ENCODE measurements around the gene PSTPIP2.
"Not testable (repeated sequence)": the region's sequence is repeated elsewhere in the genome, so short reads cannot be mapped to it uniquely, and the experiment has no call there.

The PSTPIP2 gene, protein sequence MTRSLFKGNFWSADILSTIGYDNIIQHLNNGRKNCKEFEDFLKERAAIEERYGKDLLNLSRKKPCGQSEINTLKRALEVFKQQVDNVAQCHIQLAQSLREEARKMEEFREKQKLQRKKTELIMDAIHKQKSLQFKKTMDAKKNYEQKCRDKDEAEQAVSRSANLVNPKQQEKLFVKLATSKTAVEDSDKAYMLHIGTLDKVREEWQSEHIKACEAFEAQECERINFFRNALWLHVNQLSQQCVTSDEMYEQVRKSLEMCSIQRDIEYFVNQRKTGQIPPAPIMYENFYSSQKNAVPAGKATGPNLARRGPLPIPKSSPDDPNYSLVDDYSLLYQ

DNA sequence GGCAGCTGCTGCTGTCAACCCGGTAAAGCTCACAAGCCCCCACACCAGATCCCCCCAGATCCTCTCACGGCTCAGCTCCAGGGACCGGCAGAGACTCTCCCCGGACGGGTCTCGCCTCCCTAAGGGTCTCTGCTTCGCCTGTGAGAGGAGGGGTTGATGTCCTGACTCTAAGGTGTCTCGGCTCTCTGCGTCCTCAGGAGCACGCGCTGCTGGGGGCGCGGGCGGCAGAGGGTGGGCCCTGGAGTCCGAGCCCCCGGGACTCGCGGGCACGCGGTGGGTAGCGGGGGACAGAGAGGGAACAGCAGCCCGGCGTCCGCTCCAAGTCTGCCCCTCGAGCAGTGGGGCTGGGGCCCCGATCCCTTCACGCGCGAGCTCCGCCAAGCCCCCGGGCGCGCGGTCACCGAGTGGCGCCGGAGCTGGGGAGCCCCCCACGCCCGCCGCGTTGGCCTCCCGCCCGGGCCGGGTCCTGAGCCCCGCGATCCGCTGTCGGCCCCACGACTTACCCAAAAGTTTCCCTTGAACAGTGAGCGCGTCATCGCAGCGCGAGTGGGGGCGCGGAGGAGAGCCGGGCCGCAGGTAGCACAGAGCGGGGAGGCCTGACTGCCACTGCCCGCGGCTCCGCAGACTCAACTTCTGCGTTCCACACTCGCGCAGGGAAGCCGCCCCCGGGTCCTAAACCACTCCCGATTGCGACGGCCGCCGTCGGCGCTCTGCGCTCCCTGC lies at the start of gene PSTPIP2:
PSTPIP2 (minus strand) TSS at position 608 of the 723 bp plus-strand sequence; CDS start at position 536, 72 bp downstream.
- DNase-seq (ENCODE audit: insufficient read length, low spot score), result peak; percentile 48
- FAIRE-seq, result no peak
- peak; percentile 33; the same call in 1 of the 2 replicates for TF ChIP-seq POLR2A (IDR thresholded peaks at IDR 0.05; ENCODE audit: low read depth, low read length)

DNA sequence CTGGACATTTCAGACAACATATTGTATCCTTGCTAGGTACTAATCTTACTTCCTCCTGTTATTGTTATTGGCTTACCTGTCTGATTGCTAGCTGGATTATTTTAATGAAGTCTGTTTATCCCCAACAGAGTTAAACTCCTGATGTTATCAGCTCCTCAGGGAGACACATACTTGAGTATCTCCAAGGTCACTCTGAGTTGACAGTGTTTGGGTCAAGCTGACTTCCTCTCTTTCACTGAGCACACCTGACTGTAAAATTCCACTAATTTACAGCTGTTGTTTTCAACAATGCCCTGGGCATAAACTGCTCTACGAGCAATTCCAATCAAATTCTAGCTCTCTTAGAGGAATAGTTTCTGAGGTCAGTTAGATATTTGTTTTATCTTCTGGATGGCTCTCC lies 41.7 kb upstream of the PSTPIP2 start:
- no peak for DNase-seq (ENCODE audit: insufficient read length, low spot score)
- TF ChIP-seq POLR2A (IDR thresholded peaks at IDR 0.05; ENCODE audit: low read depth, low read length), result no peak
- FAIRE-seq, result no peak

DNA sequence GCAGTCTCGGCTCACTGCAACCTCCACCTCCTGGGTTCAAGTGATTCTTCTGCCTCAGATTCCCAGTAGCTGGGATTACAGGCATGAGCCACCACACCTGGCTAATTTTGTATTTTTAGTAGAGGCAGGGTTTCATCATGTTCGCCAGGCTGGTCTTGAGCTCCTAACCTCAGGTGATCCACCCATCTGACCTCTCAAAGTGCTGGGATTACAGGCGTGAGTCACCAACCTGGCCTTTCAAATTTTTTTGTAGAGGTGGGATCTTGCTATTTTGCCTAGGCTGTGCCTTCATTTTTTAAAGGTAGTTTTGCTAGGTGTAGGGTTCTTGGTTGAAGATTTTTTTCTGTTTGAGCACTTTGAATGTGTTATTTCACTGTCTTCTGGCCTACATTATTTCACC lies 38.3 kb upstream of the PSTPIP2 start:
- TF ChIP-seq POLR2A (IDR thresholded peaks at IDR 0.05; ENCODE audit: low read depth, low read length), result no peak
- no peak for FAIRE-seq
- no peak for DNase-seq (ENCODE audit: insufficient read length, low spot score)

DNA sequence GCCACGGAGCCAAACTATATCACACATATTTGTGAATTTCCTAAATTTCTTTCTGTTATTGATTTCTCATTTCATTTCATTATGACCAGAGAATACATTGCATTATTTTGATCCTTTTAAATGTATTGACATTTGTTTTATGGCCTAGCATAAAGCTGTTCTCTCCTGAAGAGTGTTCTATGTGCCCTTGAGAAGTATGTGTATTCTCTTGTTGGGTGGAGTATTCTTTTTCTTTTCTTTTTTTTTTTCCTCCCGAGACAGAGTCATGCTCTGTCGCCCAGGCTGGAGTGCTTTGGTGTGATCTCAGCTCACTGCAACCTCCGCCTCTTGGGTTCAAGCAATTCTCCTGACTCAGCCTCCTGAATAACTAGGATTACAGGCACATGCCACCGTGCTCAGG lies 37.3 kb upstream of the PSTPIP2 start:
- TF ChIP-seq POLR2A (IDR thresholded peaks at IDR 0.05; ENCODE audit: low read depth, low read length), result no peak
- FAIRE-seq, result no peak
- no peak for DNase-seq (ENCODE audit: insufficient read length, low spot score)

DNA sequence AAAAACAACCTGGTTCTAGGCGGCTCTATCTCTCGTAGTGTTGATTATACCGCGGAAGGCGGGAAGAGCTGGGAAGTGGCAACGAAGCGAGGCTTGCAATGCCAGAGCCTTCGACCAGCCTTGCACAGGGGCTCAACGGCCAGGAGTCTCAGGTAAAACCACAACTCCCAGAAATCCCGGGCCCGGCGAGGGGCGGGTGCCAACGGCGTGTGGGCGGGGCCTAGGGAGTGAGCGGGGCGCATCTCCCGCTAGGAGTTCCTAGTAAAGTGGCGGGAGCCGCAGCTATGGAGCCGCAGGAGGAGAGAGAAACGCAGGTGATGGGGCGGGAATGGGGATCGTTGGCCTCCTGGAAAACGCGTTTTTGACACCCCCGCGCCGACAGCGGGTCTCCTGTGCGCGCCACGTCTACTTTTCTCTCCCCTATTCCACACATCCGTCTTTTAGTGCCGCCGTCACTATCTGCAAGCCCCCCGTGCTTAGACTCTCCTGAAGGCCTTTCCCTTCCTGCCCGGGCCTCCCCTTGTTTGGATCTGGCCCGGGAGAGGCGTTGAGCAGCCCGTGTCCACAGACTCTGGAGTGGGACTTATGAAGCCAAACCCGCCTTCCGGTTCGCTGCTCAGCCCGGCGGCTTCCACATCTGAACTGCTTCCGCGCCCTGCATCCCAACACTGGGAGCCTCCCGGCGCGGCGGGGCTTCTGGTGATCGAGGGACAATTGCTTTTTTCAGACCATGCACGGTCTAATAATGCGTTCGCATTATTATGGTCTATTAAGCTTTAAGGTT lies 32.3 kb upstream of the PSTPIP2 start, which contains the start of gene HAUS1:
HAUS1 (plus strand) TSS at position 258 of the 784 bp plus-strand sequence; CDS start at position 285, 27 bp downstream.
- TF ChIP-seq POLR2A (IDR thresholded peaks at IDR 0.05; ENCODE audit: low read depth, low read length), result peak; percentile 63
- DNase-seq (ENCODE audit: insufficient read length, low spot score), result peak; percentile 56
- FAIRE-seq, result peak; percentile 57

DNA sequence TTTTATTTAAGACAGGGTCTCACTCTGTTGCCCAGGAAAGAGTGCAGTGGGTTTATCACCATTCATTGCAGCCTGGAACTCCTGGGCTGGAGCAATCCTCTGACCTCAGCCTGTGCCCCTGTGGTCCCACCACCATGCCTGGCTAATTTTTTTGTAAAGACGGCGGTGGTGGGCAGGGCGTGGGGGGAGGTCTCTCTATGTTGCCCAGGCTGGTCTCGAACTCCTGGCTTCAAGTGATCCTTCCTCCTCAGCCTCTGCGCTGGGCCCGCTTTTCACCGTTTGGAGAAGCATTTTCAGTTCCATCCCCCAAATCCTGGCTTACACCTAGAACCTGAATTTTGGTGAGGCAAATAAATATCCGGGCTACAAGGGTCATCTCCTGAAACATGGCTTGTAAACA lies 27.4 kb upstream of the PSTPIP2 start:
- TF ChIP-seq POLR2A (IDR thresholded peaks at IDR 0.05; ENCODE audit: low read depth, low read length), result no peak
- DNase-seq (ENCODE audit: insufficient read length, low spot score), result no peak
- FAIRE-seq, result no peak

DNA sequence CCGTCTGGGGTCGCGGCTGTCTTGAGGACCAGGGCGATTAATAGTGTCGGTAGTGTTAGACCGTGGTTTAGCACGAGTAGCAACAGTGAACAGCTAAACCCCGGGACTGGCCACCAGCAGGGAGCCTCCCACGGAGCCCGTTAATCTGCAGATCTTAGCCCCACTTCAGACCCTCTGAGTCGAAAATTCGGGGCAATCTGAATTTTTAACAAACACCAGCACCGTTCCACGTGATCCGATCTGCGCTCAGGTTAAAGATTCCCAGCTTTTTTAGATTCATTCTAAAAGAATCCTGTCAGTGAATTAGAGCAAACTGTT lies 26.5 kb upstream of the PSTPIP2 start:
- no peak for TF ChIP-seq POLR2A (IDR thresholded peaks at IDR 0.05; ENCODE audit: low read depth, low read length)
- DNase-seq (ENCODE audit: insufficient read length, low spot score) (no peak), FAIRE-seq (no peak)

DNA sequence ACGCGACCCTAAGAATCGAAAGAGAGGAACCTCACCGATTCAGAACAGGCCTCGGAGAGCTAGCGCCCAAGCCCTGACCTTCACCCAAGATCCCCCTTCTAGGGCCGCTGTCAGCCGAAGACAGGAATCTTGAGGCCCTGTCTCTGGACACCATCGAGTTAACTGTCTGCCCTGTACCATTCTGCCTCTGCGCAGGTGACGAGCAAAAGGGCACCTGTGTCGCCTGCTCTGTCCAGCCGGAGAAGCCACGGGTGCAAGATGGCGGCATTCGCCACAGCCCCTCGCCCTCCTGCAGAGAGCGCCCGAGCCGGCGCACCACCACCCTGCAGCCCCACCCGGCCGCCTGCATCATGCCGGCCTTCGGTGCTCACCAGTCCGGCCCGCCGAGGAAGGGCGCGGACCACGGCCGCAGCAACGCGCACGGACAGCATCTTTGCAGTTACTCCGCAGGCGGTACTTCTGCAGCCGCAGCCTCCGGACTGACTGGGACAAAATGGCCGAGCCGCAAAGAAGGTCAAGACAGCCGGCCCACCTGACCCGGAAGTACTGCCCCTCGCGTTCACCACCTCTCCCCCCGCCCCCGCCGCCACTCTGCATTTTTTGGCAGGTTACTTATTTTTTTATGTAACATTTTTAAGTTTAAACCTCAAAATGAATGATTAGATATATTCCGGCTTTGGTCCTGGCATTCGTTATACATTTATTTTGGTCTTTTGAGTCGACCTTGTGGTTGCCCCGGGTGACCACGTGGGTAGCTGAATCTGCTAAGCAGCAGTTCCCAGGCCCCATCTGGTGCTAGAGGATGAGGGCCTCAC lies 25.9 kb upstream of the PSTPIP2 start, which contains the start of gene ATP5F1A:
ATP5F1A (minus strand) TSS at position 496 of the 815 bp plus-strand sequence; CDS start at position 431, 65 bp downstream.
- TF ChIP-seq POLR2A (IDR thresholded peaks at IDR 0.05; ENCODE audit: low read depth, low read length), result peak; percentile 93
- DNase-seq (ENCODE audit: insufficient read length, low spot score), result peak; percentile 51
- FAIRE-seq, result no peak

DNA sequence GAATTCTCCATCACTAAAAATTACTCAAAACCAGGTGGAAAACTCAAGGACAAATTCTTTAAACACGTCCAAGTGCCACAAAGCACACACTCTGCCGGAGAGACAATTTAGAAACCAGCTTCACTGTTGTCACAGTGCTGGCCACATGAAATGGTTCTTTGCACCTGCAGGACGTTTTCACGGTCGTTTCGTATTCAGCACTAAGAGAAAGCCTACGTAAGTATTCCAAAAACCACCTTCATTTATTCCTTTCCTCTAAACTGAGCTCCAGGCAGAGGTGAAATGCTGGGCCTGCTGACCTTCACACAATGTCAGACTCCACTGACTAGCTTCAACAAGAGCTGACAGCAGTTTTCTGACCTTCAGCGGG lies 25.4 kb upstream of the PSTPIP2 start:
- TF ChIP-seq POLR2A (IDR thresholded peaks at IDR 0.05; ENCODE audit: low read depth, low read length), result no peak
- no peak for FAIRE-seq
- no peak for DNase-seq (ENCODE audit: insufficient read length, low spot score)

DNA sequence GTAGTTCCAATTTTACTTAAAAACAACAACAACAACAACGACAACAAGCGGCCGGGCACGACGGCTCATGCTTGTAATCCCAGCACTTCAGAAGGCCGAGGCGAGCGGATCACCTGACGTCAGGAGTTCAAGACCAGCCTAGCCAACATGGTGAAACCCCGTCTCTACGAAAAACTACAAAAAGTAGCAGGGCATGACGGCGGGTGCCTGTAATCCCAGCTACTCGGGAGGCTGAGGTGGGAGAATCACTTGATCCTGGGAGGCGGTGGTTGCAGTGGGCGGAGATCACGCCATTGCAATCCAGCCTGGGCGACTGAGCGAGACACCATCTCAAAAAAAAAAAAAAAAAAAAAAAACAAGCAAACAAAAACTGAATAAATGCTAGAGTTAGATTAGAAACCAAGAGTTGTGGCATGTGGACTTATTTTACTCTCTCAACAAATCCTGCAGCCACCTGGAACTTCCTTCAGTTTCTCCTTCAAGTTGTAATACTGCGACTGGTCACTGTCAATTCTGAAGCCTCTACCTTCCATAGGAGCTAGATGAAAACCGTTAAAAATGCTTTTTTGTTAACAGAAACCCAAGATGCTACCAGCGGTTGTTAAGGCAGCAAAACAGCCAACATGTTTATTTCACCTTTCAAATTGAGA lies 24.7 kb upstream of the PSTPIP2 start:
- FAIRE-seq, result no peak
- DNase-seq (ENCODE audit: insufficient read length, low spot score), result no peak
- no peak for TF ChIP-seq POLR2A (IDR thresholded peaks at IDR 0.05; ENCODE audit: low read depth, low read length)

DNA sequence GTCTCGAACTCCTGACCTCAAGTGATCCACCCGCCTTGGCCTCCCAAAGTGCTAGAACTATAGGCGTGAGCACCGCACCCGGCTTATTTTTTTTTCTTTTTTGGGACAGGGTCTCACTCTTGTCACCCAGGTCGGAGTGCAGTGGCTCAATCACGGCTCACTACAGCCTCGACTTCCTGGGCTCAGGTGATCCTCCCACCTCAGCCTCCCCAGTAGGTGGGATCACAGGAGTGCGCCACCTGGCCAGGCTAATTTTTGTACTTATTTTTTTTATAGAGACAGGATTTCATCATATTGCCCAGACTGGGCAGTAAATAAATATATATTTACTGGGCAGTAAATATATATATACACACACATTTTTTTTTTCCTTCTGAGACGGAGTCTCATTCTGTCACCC lies 23.5 kb upstream of the PSTPIP2 start:
- DNase-seq (ENCODE audit: insufficient read length, low spot score) (no peak), FAIRE-seq (no peak)
- TF ChIP-seq POLR2A (IDR thresholded peaks at IDR 0.05; ENCODE audit: low read depth, low read length), result no peak

DNA sequence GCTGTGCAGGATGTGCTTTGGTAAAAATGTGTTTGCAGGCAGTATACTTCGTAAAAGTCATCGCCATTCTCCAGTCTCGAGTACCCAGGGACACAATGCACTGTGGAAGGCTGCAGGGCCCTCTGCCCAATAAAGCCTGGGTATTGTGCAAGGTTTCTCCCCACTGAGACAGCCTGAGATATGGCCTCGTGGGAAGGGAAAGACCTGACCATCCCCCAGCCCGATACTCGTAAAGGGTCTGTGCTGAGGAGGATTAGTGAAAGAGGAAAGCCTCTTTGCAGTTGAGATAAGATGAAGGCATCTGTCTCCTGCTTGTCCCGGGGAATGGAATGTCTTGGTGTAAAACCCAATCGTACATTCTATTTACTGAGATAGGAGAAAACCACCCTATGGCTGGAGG lies 16.4 kb upstream of the PSTPIP2 start:
- FAIRE-seq; DNase-seq (ENCODE audit: insufficient read length, low spot score): not testable (repeated sequence)

DNA sequence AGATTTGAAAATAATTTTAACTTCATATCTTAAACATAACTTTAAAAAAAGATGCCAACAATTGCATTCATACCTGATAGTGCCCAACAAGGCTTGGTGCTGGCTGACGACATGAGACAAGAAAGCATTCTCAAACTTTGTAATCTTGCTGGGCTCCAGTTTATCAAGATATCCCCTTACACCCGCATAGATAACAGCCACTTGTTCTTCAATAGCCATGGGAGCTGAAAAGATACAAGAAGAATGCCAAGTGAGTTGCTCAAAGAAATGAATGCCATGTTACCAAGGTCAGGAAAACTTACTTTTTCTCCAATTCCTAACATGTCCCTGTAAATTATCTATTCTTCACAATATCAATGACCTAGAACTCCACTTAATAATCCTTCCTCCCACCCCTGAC lies 12.4 kb upstream of the PSTPIP2 start:
- DNase-seq (ENCODE audit: insufficient read length, low spot score) (no peak), FAIRE-seq (no peak)
- no peak for TF ChIP-seq POLR2A (IDR thresholded peaks at IDR 0.05; ENCODE audit: low read depth, low read length)
